ENCODE measurements around the gene RING1. TPM values are rescaled to one million over a fixed set of nuclear protein-coding genes. Genes with fewer than 3 reads are reported as not detected.
A peak's percentile ranks its signal among the peaks of the same experiment; 100 is the strongest.

RING1 gene
- total RNA-seq, 1 experiment from 2014 or later, result 19.7 TPM

DNA sequence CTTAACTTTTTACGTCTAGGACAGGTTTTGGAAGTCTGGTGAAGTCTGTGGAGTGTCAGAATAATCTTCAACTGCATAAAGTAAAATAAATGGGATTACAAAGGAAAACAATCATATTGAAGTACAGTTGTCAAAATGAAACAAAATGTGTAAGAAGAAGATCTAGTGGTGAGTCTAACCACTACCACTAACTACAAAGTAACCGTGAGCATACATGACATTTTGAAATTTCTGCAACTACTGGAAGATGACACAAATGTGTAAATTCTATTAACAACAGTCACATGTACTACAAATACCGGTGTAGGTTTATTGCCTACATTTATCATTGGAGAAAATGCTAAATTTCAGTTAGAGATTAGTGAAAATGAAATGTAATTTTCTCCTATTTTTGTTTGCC, 33.7 kb downstream of the RING1 start:
- no peak for DNase-seq (ENCODE audit: low spot score)

DNA sequence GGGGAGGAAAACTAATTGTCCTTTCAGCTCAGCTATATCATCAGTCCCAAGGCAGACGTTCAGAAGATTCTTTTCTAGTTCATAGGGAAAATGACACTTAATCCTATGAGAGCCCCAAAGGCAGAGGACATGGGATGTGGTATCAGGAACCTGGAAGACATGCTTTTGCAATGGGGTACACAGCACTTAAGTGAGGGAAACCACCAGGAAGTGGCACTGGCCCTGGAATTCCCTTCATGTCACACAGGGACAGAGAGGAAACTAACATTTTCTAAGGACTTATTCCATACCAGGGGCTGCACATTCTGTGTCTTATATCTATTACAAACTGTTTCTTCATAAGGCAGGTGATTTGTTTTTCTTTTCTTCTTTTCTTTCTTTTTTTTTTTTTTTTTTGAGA, 35.2 kb downstream of the RING1 start:
- DNase-seq (ENCODE audit: low spot score), result no peak

DNA sequence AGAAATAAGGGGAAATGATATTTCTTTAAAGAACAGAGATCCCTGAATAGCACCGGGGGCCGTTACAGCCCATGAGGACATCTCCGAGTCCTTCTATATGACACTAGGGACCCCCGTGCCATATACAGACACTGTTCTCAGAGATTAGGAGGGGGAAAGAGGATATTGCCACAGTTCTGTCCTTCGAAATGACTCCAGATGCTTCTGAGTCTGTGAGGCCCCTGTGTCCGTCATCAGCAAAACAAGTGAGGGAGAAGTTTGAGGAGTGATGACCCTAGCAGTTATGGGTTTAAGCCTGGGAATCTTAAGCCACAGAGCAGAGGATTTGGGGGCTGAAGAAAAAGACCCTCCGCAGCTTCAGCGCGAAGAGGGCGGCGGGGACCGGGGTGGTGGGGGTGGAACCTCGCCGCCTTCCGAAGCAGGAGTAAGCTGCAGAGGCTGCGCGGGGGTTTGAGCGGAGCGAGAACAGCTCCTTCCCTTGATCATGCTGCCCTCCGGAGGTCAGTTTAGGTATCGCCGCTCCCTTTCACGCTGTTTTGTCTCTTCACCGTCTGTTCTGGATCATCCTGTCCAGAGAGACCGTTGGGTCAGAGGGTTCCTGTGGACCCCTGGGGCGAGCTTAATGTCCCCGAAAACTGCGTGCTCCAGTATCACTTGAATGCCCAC, 39.8 kb downstream of the RING1 start:
- DNase-seq (ENCODE audit: low spot score), result peak; percentile 87

DNA sequence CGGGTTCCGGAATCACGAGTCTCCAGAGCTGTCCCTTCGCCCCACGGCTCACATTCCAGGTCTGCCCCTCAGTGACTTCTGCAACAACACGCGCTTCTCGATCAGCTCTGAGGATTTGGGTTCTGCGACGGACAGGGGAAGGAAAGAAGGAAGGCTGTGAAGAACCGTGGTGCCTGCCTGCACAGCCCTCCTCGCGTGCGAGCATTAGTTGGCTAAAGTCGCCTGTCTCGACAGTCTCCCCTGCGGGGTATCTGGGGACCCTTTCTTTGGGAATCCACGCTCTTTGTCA, 40.3 kb downstream of the RING1 start:
- DNase-seq (ENCODE audit: low spot score), result no peak

DNA sequence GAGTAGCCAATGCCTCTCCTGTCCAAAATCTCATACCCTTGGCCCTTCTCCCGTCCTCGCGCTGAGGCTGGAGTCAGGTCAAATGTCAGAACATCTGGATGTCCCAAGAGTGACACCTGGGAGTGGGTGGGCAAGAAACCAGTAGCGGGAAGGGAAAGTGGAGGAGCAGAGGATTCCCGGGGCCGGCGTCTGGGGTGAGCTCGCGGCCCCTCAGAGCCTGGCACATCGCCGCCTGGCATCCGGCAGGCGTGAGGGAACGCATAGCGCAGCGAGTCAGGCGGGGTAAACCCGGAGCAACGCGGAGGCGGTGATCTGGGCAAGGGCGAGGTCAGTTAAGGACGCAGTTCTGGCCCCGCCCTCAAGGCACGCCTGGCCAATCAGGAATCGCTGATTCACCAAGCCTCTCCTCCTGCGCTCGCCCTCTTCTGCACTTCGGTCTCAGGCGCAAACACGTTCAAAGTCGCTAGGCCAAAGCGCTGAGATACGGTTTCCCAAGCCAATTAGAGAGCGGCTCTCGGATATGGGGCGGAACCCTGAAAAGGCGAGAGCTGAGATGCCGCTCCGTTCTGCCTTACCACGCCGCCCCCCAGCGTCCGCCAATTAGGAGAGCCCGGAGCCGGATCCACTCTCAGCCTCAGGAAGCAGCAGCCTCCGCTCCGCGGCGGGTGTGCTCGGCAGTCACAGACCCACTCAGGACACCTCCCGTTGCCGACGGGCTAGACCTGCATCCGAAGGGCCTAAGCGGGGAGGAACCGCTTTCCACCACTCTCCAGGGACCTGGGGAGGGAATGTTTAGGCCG, 40.8 kb downstream of the RING1 start:
- DNase-seq (ENCODE audit: low spot score), result peak; percentile 97

DNA sequence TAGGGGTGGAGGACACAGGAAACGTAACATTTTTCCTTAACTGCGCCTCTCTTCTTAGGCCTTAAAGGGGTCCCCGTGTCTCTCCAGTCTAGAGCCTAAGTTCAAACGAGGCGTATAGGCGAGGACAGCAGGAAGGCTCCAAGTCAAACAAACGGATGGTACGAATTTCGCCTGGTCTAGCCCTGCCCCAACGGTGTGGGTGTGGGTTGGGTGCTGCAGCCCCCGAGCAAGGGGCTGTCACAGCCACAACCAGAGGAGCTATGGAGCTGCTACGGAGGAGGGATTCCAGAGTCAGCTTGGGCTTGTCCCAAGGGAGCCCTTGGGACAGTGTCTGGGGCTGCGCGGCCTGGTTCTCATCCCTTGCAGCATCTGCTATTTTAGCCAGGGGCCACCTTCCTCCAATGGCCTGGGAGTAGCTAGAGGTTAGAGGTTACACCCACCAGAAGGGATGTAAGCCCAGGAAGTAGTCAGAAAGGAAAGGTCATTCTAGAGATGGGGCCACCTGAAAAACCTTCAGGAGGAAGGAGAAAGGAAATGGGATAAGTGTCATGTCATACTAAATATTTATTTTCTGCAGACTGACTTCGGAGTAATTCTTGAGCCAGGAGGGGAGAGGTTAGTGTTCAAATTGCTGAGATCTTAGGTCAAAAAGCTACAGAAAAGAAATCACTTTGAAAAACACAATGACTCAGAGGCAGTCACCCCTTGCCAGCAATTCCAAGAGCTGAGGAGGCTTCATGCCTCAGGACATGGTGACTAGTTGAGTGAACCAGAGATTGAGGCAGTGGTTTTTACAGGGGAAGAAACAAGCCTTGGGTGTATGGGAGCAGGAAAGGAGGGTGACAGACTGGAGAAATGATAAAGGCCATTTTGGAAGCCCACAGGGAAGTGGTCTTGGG, 41.7 kb downstream of the RING1 start:
- peak; percentile 60 for DNase-seq (ENCODE audit: low spot score)

DNA sequence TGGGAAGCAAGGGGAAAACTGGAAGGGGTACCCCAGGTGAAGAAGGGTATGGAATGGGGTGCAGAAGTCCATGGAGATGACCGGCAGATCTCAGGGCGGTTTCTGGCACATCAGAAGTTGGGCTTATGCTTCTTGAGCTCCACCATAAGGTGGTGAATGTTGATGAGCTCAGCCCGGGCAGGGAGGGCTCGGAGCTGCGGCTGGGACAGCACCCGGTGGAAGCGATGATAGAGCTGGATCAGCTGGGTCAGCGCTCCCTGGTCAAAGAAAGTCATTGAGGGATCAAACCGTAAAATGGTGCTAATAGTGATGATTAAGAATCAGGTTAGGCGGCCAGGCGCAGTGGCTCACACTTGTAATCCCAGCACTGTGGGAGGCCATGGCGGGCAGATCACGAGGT, 42.4 kb downstream of the RING1 start:
- no peak for DNase-seq (ENCODE audit: low spot score)

DNA sequence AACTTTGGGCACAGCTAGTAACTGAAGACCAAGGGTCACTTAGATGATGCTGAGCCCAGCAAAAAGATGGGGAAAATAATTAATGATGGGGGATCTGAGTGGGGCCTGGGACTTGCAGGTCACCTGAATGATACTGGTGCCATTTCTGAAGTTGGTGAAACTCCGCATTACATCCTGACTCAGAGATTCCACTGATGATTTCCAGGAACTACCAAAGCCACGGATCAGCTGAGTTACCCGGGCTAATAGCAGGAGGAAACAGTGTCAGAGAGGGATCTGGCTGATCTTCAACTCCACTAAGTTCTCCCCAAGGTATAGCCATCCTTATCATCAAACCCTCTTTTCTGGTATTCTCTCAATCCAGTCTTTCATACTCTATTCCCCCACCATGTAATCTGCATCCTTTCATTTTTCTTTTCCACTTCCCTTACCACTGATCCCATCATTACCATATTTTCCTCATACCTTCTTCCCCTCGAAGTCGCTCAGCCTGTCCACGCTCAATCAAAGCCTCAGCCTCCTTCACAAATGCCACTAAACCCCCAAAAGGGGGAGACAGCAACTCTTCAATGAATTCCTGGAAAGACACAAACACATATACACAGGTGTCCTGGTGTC, 43.2 kb downstream of the RING1 start:
- DNase-seq (ENCODE audit: low spot score), result no peak

DNA sequence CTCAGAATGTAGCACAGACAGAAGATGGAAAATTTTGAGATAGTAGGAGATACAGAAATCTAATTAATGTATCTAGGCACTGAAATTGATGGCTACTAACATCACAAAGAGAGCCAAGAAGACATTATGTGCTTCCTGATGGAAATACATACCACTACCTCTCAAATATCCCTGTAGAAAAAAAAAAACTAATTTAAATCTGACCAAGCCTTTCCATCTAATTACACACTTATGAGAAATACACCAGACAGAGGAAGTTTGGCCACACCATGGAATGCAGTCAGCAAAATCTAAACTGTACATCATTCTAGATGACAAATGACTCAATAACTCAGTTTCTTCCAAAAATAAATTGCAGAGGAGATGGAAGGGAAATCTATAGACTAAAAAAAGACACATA, 44.5 kb downstream of the RING1 start:
- DNase-seq (ENCODE audit: low spot score), result peak; percentile 29

DNA sequence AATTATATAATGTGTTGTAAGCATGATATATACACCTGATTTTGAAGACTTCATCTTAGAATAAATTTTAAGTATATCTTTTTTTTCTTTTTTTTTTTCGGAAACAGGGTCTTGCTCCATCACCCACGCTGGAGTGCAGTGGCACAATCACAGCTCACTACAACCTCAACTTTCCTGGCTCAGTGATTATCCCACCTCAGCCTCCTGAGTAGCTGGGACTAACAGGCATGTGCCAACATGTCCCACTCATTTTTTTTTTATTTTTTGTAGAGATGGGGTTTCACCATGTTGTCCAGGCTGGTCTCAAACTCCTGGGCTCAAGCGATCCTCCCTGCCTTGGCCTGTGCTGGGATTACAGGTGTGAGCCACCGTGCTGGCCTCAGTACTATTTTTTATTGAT, 46.3 kb downstream of the RING1 start:
- DNase-seq (ENCODE audit: low spot score), result no peak

DNA sequence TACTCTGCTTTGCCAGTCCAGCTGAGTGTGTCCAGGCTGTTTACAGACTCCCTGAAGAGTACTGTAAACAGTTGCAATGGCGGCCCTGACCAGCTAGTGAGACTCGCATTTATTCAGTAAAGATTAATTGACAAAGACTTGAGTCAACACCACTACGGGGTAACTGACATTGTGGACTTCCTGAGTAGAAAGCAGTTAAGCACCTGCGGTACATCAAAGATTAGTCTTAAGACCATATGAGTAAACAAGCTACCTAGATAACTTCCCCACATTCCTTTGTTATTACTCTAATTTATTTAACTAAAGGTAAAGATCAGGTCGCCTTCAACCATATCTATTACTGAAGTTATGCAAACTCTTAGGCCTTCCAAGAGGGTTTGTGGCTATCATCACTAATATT, 50.7 kb downstream of the RING1 start:
- DNase-seq (ENCODE audit: low spot score), result no peak

Other genes starting within 250 kb of the RING1 start
- gene BRD2, start 239.9 kb upstream of the RING1 start, total RNA-seq (2014; rRNA removed; shearing (Covaris generic)), result 73.9 and 106 TPM in 2 replicates
- gene HLA-DOA, start 198.9 kb upstream of the RING1 start, total RNA-seq (2014; rRNA removed; shearing (Covaris generic)), result not detected in 2 replicates
- gene HLA-DPA1, start 134.9 kb upstream of the RING1 start, total RNA-seq (2014; rRNA removed; shearing (Covaris generic)), result 0.31 and 0.34 TPM in 2 replicates
- 0.10 TPM in 1 of 2 replicates, not detected in the other for gene HLA-DPB1, start 132.5 kb upstream of the RING1 start, total RNA-seq (2014; rRNA removed; shearing (Covaris generic))
- gene COL11A2, start 16.0 kb upstream of the RING1 start, total RNA-seq (2014; rRNA removed; shearing (Covaris generic)), result 0.79 and 1.7 TPM in 2 replicates
- gene RXRB, start 7.8 kb upstream of the RING1 start, total RNA-seq (2014; rRNA removed; shearing (Covaris generic)), result 14.1 and 20.4 TPM in 2 replicates
- 77.7 and 120 TPM in 2 replicates for gene SLC39A7, start 7.6 kb upstream of the RING1 start, total RNA-seq (2014; rRNA removed; shearing (Covaris generic))
- gene HSD17B8, start 3.8 kb upstream of the RING1 start, total RNA-seq (2014; rRNA removed; shearing (Covaris generic)), result 0.19 TPM in 1 of 2 replicates, not detected in the other
- gene VPS52, start 63.4 kb downstream of the RING1 start, total RNA-seq (2014; rRNA removed; shearing (Covaris generic)), result 23.2 and 34.3 TPM in 2 replicates
- gene RPS18, start 63.6 kb downstream of the RING1 start, total RNA-seq (2014; rRNA removed; shearing (Covaris generic)), result 2,019 and 2,446 TPM in 2 replicates
- gene B3GALT4, start 68.6 kb downstream of the RING1 start, total RNA-seq (2014; rRNA removed; shearing (Covaris generic)), result 0.07 TPM in 2 replicates
- 77.9 and 95.4 TPM in 2 replicates for gene WDR46, start 80.7 kb downstream of the RING1 start, total RNA-seq (2014; rRNA removed; shearing (Covaris generic))
- gene PFDN6, start 81.1 kb downstream of the RING1 start, total RNA-seq (2014; rRNA removed; shearing (Covaris generic)), result 85.3 and 93.7 TPM in 2 replicates
- 17.7 and 18.3 TPM in 2 replicates for gene RGL2, start 90.4 kb downstream of the RING1 start, total RNA-seq (2014; rRNA removed; shearing (Covaris generic))
- 59.4 and 61.6 TPM in 2 replicates for gene TAPBP, start 105.6 kb downstream of the RING1 start, total RNA-seq (2014; rRNA removed; shearing (Covaris generic))
- 7.6 and 8.8 TPM in 2 replicates for gene ZBTB22, start 109.2 kb downstream of the RING1 start, total RNA-seq (2014; rRNA removed; shearing (Covaris generic))
- 56.2 and 60.0 TPM in 2 replicates for gene DAXX, start 114.5 kb downstream of the RING1 start, total RNA-seq (2014; rRNA removed; shearing (Covaris generic))
- 53.2 and 55.6 TPM in 2 replicates for gene KIFC1, start 183.3 kb downstream of the RING1 start, total RNA-seq (2014; rRNA removed; shearing (Covaris generic))
- gene PHF1, start 202.5 kb downstream of the RING1 start, total RNA-seq (2014; rRNA removed; shearing (Covaris generic)), result 36.0 and 40.8 TPM in 2 replicates
- gene CUTA, start 209.6 kb downstream of the RING1 start, total RNA-seq (2014; rRNA removed; shearing (Covaris generic)), result 298 and 347 TPM in 2 replicates
- 1.8 and 2.5 TPM in 2 replicates for gene SYNGAP1, start 211.6 kb downstream of the RING1 start, total RNA-seq (2014; rRNA removed; shearing (Covaris generic))
- 5.3 and 7.4 TPM in 2 replicates for gene ZBTB9, start 246.1 kb downstream of the RING1 start, total RNA-seq (2014; rRNA removed; shearing (Covaris generic))